NCI-H748 treated with DMSO at 0.1 percent for 48 hours (cell line): ENCODE data around the gene ANO1.

Experiments
- DNase-seq: peaks from one replicate; lab custom pipeline; 2025; lab: John Stamatoyannopoulos, UW

Gene ANO1

GRCh38 chr11:70097783-70098563 lies 19.9 kb downstream of the ANO1 start:
- no peak for DNase-seq

GRCh38 chr11:70098936-70099335 lies 20.8 kb downstream of the ANO1 start:
- no peak for DNase-seq

- no peak for DNase-seq
Measured at GRCh38 chr11:70099578-70100279, 21.6 kb downstream of the ANO1 start.

- no peak for DNase-seq
Measured at GRCh38 chr11:70100280-70100603, 22.1 kb downstream of the ANO1 start.

GRCh38 chr11:70100791-70101190 lies 22.7 kb downstream of the ANO1 start:
- no peak for DNase-seq

- no peak for DNase-seq
Measured at GRCh38 chr11:70103256-70103975, 25.3 kb downstream of the ANO1 start.

- no peak for DNase-seq
Measured at GRCh38 chr11:70104419-70104818, 26.3 kb downstream of the ANO1 start.

- no peak for DNase-seq
Measured at GRCh38 chr11:70104961-70105360, 26.8 kb downstream of the ANO1 start.

- DNase-seq = no peak
Measured at GRCh38 chr11:70105369-70105754, 27.2 kb downstream of the ANO1 start.

- DNase-seq = no peak
Measured at GRCh38 chr11:70105755-70106571, 27.8 kb downstream of the ANO1 start.

GRCh38 chr11:70106757-70107156 lies 28.6 kb downstream of the ANO1 start:
- DNase-seq = no peak

GRCh38 chr11:70107191-70107590 lies 29.1 kb downstream of the ANO1 start:
- no peak for DNase-seq

- no peak for DNase-seq
Measured at GRCh38 chr11:70107756-70108155, 29.6 kb downstream of the ANO1 start.

- DNase-seq = no peak
Measured at GRCh38 chr11:70108250-70108649, 30.1 kb downstream of the ANO1 start.

GRCh38 chr11:70109006-70109405 lies 30.9 kb downstream of the ANO1 start:
- DNase-seq = no peak

- no peak for DNase-seq
Measured at GRCh38 chr11:70109903-70110302, 31.8 kb downstream of the ANO1 start.

- DNase-seq = no peak
Measured at GRCh38 chr11:70110538-70111055, 32.5 kb downstream of the ANO1 start.

- no peak for DNase-seq
Measured at GRCh38 chr11:70111269-70112016, 33.3 kb downstream of the ANO1 start.

- DNase-seq = no peak
Measured at GRCh38 chr11:70112017-70112434, 33.9 kb downstream of the ANO1 start.

GRCh38 chr11:70113801-70114200 lies 35.7 kb downstream of the ANO1 start:
- no peak for DNase-seq

- no peak for DNase-seq
Measured at GRCh38 chr11:70115778-70116177, 37.7 kb downstream of the ANO1 start.
